GM18907 (cell line): ENCODE measurements around the gene TBCE.

Source experiments
- ATAC-seq: cut with Tn5 transposase; IDR thresholded peaks from one replicate; pipeline ENCODE4 v1.9.1; 2021; ENCODE audit warnings: mild to moderate bottlenecking, moderate library complexity; ENCODE audit not compliant: unreplicated experiment

Gene TBCE

GRCh38 chr1:235409042-235409820, 42.0 kb downstream of the TBCE start:
- ATAC-seq, result no peak

GRCh38 chr1:235410467-235410866, 43.2 kb downstream of the TBCE start:
- ATAC-seq, result no peak

- ATAC-seq, result no peak
These were observed 44.6 kb downstream of the TBCE start for GRCh38 chr1:235411489-235412486.

- ATAC-seq, result peak; percentile 64
These were observed 48.0 kb downstream of the TBCE start for GRCh38 chr1:235415008-235415904.

- ATAC-seq, result no peak
These were observed 49.4 kb downstream of the TBCE start for GRCh38 chr1:235416662-235417049.

GRCh38 chr1:235417086-235417697, 50.0 kb downstream of the TBCE start:
- no peak for ATAC-seq

- ATAC-seq, result no peak
These were observed 54.5 kb downstream of the TBCE start for GRCh38 chr1:235421751-235422150.

- ATAC-seq, result peak; percentile 74
These were observed 56.0 kb downstream of the TBCE start for GRCh38 chr1:235423214-235423652.

GRCh38 chr1:235424092-235424491, 56.9 kb downstream of the TBCE start:
- no peak for ATAC-seq

GRCh38 chr1:235425357-235425756, 58.1 kb downstream of the TBCE start:
- no peak for ATAC-seq

- no peak for ATAC-seq
These were observed 58.9 kb downstream of the TBCE start for GRCh38 chr1:235426143-235426542.

GRCh38 chr1:235426680-235427079, 59.5 kb downstream of the TBCE start:
- ATAC-seq, result no peak

- no peak for ATAC-seq
These were observed 60.2 kb downstream of the TBCE start for GRCh38 chr1:235427447-235427846.

- ATAC-seq, result no peak
These were observed 61.9 kb downstream of the TBCE start for GRCh38 chr1:235429143-235429542.

- ATAC-seq, result no peak
These were observed 63.8 kb downstream of the TBCE start for GRCh38 chr1:235430991-235431390.

GRCh38 chr1:235434001-235434400, 66.8 kb downstream of the TBCE start:
- no peak for ATAC-seq

GRCh38 chr1:235441159-235441685, 74.0 kb downstream of the TBCE start:
- no peak for ATAC-seq

GRCh38 chr1:235442788-235443429, 75.7 kb downstream of the TBCE start:
- no peak for ATAC-seq

- ATAC-seq, result no peak
These were observed 81.4 kb downstream of the TBCE start for GRCh38 chr1:235448616-235449015.

- ATAC-seq, result no peak
These were observed 83.2 kb downstream of the TBCE start for GRCh38 chr1:235450433-235450832.
